Inflammatory macrophage treated with lipopolysaccharide for 1 hour (primary cell): ENCODE results near the gene PHLPP1.

ENCODE experiments used
- DNase-seq, 2 donors: peaks; one replicate each; pipeline ENCODE4 v3.0.0-alpha.2; 2020 to 2022

Gene PHLPP1

GRCh38 chr18:62744076-62744968, 29.0 kb downstream of the PHLPP1 start:
- no peak for DNase-seq

GRCh38 chr18:62745089-62745751, 29.9 kb downstream of the PHLPP1 start:
- no peak for DNase-seq

GRCh38 chr18:62749389-62749788, 34.0 kb downstream of the PHLPP1 start:
- no peak for DNase-seq

- DNase-seq = no peak
Measured at GRCh38 chr18:62751341-62751821, 36.0 kb downstream of the PHLPP1 start.

GRCh38 chr18:62751977-62752376, 36.6 kb downstream of the PHLPP1 start:
- DNase-seq = no peak

- DNase-seq = no peak
Measured at GRCh38 chr18:62754026-62754425, 38.7 kb downstream of the PHLPP1 start.

- no peak for DNase-seq
Measured at GRCh38 chr18:62755454-62755853, 40.1 kb downstream of the PHLPP1 start.

- DNase-seq = no peak
Measured at GRCh38 chr18:62755946-62756345, 40.6 kb downstream of the PHLPP1 start.

- no peak for DNase-seq
Measured at GRCh38 chr18:62757399-62758010, 42.2 kb downstream of the PHLPP1 start.

GRCh38 chr18:62758591-62758990, 43.2 kb downstream of the PHLPP1 start:
- DNase-seq = no peak

GRCh38 chr18:62759704-62760402, 44.5 kb downstream of the PHLPP1 start:
- no peak for DNase-seq

- no peak for DNase-seq
Measured at GRCh38 chr18:62760403-62760734, 45.0 kb downstream of the PHLPP1 start.

GRCh38 chr18:62763101-62763521, 47.8 kb downstream of the PHLPP1 start:
- no peak for DNase-seq

GRCh38 chr18:62766266-62766665, 50.9 kb downstream of the PHLPP1 start:
- DNase-seq = no peak

- no peak for DNase-seq
Measured at GRCh38 chr18:62767321-62767720, 52.0 kb downstream of the PHLPP1 start.

- no peak for DNase-seq
Measured at GRCh38 chr18:62767836-62768557, 52.7 kb downstream of the PHLPP1 start.

GRCh38 chr18:62768558-62768943, 53.2 kb downstream of the PHLPP1 start:
- no peak for DNase-seq

- DNase-seq = no peak
Measured at GRCh38 chr18:62769216-62769615, 53.9 kb downstream of the PHLPP1 start.

GRCh38 chr18:62771494-62772270, 56.3 kb downstream of the PHLPP1 start:
- peak; percentile 22 to 34 for DNase-seq

- no peak for DNase-seq
Measured at GRCh38 chr18:62772860-62773584, 57.7 kb downstream of the PHLPP1 start.

GRCh38 chr18:62773691-62774090, 58.4 kb downstream of the PHLPP1 start:
- DNase-seq = no peak
